Activated naive CD4-positive, alpha-beta T cell treated with Interleukin-2 at 50 U/mL for 16 hours (primary cell): ENCODE measurements around the gene TBC1D5.
"Not testable (repeated sequence)": the region's sequence is repeated elsewhere in the genome, so short reads cannot be mapped to it uniquely, and the experiment has no call there.

Experiments used
- DNase-seq: peaks from one replicate; pipeline ENCODE4 v3.0.0-alpha.2; 2020

The TBC1D5 gene

GRCh38 chr3:17392516-17392915, 349.9 kb downstream of the TBC1D5 start:
- not testable (repeated sequence) for DNase-seq

DNA sequence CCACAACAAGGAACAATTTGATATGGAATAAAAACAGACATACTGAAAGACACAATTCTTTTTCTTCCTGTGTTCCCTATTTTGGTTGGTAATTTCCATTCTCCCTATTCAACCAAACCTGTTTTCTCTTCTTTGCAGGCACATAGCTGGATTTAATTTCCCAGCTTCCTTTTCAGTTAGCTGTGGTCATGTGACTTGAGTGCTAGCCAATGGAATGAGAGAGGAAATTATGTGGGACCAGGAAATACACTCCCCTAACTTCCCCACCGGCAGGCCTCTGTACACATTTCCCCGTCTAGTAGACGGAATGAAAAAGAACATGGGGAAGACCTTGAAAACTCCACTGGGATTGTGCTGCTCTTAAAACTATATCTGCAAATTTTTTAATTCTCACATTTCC, 351.6 kb downstream of the TBC1D5 start:
- no peak for DNase-seq

GRCh38 chr3:17387108-17387507, 355.3 kb downstream of the TBC1D5 start:
- DNase-seq: no peak

GRCh38 chr3:17386432-17386831, 356.0 kb downstream of the TBC1D5 start:
- DNase-seq: no peak

DNA sequence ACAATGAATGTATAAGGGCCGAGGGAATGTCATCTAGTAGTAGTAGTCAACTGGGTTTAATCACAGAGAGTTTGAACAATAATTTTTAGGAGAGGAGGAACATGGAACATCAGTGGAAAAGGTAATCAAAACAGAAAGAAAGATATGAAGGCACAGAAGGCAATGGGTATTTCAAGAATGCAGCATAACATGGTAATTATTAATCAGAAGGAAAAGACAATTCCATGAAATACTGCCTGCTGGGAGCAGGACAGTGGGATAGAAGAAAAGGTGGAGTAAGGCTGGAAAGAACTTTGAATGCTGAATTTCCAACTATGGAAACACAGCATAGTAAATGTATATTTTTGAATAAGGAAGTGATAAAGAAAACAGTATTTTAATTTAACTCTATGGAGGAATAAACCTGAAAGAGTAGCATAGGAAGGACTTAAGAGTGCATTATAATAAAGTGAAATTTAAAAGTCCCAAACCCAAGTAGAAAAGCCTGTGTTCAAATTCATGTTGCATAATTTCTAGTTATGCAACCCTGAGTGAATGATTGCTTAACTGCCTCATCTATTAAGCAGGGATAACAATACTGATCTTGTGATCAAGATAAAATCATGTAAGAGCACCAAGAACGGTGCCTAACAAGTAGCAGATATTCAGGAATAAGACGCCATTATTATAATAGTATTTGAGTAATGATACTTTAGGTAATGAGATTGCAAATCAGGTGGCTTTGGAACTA, 357.7 kb downstream of the TBC1D5 start:
- DNase-seq: no peak

- DNase-seq: no peak
Measured at GRCh38 chr3:17373304-17373703, 369.1 kb downstream of the TBC1D5 start.

DNA sequence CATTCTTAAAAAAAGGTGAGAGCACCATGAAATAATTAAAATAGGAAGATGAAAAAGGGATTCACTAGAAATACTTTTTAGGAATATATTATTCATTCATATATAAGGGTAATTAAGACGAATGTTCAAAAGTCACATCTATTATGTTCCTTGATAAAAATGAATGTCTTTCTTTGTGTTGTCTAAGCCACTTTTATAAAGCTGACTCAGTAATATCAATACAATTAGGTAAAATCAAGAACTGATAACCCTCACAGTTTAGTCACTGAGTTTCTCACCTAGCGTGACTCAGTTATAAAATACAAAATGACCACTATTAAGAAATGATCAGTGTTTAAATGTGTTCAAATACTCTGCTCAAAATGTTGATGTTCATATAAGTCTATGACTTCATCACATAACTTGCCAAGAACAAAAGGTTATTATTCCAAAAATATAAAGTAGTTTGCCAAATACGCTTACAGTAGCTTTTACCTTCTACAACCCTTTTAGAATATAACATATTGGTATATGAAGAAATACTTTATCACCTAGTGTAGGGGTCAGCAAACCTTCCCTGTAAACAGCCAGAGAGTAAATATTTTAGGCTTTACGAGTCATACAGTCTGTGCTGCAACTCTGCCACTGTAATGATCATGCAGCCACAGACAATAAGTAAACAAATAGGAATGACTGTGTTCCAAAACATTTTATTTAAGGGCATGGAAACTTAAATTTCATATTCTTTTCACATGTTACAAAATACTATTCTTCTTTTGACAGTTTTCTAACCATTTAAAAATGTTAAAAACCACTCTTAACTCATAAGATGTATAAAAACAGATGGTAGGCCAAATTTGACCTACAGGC, 369.8 kb downstream of the TBC1D5 start:
- DNase-seq: no peak

DNA sequence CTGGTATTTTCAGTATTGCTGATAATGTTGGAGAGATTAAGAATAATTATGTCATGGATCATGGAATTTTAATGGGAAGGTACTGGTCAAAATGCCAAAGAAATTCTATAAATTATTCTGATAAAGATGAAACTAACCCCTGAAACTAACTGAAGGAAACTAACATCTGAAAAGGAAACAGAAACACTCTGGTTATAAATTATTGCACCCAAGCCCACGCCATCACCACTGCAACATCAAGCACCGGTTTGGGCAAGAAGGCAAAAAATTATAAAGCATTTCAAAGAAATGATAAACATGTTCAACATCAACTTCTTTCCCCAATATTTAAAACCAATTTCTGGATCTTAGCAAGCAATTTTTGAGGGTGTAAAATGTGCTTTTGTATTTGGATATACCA, 372.5 kb downstream of the TBC1D5 start:
- DNase-seq: no peak

DNA sequence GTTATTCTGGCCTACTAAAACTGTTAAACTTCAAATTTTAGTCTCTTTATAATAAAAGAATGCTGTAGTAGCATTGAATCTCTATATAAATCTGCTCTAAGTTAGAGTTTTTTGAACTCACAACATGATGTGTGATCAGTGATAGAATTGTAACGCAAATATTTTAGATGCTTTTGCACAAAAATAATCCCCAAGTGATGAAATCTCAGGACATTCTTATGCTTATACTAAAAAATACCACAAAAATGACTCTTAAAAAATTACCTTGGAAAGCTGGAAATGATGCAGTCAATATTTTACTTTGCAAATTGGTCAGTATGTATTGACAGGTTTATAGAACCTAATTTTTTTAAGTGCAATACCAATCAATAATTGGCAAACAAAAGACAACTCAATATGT, 375.3 kb downstream of the TBC1D5 start:
- DNase-seq: no peak

GRCh38 chr3:17360991-17361390, 381.4 kb downstream of the TBC1D5 start:
- no peak for DNase-seq

DNA sequence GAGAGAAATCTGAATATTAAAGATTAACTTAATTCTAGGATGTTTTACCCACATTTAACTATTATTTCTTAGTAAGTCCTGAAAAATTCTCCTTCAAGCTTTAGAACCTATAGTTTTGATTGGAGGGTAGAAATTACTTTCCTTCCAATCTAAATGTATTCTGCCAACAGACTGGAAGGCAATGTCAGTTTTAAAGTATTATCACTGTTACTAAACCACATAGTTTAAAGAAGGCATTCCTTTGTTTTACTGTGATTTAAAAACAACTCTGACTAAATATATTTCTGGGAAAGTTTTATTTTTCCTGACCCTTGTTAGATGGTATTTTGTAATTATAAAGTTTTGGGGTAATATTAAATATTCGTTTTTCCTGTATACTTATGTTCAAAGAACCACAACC, 382.5 kb downstream of the TBC1D5 start:
- no peak for DNase-seq

- DNase-seq: no peak
Measured at GRCh38 chr3:17357035-17357710, 385.3 kb downstream of the TBC1D5 start.

GRCh38 chr3:17356585-17356984, 385.8 kb downstream of the TBC1D5 start:
- no peak for DNase-seq

GRCh38 chr3:17355591-17355990, 386.8 kb downstream of the TBC1D5 start:
- no peak for DNase-seq

GRCh38 chr3:17354341-17354740, 388.1 kb downstream of the TBC1D5 start:
- no peak for DNase-seq

DNA sequence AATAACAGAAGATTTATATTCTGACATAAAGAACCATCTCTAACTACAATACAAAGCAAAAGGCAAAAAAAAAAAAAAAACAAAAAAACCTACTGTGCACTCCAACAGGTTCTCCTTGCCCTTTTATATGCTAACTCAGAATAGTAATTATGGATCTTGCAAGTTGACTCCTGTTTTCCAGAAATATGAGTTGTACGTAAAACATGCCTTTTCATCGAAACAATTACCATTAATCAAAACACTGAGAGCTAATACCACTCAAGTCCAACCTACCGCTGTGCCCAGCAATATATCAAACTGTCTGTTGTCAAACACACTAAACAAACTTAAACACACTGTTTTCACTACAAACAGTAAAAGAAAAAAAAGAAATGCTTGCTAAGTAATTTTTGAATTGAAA, 389.8 kb downstream of the TBC1D5 start:
- no peak for DNase-seq

DNA sequence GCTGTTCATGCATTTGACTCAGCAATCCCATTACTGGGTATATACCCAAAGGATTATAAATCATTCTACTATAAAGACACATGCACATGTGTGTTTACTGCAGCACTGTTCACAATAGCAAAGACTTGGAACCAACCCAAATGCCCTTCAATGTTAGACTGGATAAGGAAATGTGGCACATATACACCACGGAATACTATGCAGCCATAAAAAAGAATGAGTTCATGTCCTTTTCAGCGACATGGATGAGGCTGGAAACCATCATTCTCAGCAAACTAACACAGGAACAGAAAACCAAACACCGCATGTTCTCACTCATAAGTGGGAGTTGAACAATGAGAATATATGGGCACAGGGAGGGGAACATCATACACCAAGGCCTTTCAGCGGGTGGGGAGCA, 391.2 kb downstream of the TBC1D5 start:
- not testable (repeated sequence) for DNase-seq

- DNase-seq: no peak
Measured at GRCh38 chr3:17349093-17349492, 393.3 kb downstream of the TBC1D5 start.

- no peak for DNase-seq
Measured at GRCh38 chr3:17342119-17342518, 400.3 kb downstream of the TBC1D5 start.

DNA sequence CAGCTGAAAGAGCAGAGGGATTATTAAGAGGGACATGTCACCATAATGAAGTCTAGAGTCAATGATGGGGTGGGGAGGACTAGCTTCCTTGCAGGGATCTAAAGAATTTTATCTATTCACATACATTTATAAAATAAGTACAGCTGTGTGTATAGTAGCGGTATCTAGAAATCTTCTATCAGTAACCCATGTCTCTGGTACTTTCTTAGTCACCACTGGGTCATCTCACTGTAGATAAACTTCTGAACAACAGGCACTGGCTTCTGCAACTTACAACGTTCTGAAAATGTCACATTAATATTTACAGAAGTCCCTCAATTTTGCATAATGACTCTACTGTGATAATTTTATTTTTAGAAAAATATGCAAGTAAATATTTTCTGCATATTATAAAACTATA, 401.7 kb downstream of the TBC1D5 start:
- DNase-seq: no peak

DNA sequence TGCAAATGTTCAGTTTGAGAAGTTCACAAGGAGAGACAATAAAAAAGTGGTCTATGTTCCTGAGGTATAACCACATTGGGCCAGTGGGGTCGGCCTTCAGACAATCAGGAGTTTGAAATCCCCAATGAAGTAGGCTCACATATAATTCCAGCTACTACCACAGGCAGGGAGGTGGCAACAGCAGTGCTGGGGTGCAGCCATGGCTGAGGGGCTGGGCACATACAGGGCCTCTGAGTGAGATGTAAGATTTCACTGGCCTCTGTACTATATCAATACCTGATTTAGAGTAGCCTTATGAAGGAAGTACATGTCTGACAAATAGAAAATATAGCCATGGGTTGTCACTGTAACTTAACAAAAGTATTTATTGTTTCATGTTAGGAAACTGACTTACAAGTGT, 402.2 kb downstream of the TBC1D5 start:
- no peak for DNase-seq

GRCh38 chr3:17339132-17339575, 403.3 kb downstream of the TBC1D5 start:
- no peak for DNase-seq

GRCh38 chr3:17336291-17336690, 406.1 kb downstream of the TBC1D5 start:
- no peak for DNase-seq

DNA sequence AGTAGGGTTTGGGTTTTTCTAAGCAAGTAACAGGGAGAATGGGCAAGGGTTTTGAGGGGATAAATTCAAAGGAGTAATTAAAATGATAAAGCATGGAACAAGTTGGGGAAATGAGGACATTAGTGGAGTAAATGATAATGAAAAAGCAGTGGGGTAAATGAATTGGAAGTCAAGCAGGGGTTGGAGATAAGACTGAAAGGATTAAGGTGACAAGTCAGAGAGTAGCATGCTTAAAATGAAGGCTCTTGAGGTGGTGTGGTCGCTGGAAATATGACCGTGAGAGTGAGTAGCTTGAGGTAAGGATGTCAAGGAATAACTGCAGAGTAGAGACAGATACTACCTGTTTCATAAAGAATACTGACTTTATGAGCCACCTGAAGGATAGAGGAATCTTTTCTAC, 408.5 kb downstream of the TBC1D5 start:
- DNase-seq: no peak
